GM10266 (cell line): ENCODE measurements around the gene DGKQ.

ENCODE experiments used
- DNase-seq: peaks from one replicate; pipeline ENCODE4 v3.0.0; 2012; ENCODE audit errors: extremely low spot score
- TF ChIP-seq, protein P1 (sequence below): IDR thresholded peaks from 2 replicates; pipeline ENCODE4 v1.5.1; 2012; ENCODE audit warnings: mild to moderate bottlenecking, low read depth; ENCODE audit not compliant: control insufficient read depth, insufficient read depth; ENCODE audit errors: missing control alignments

The DGKQ gene

GRCh38 chr4:991451-992296 lies 18.3 kb upstream of the DGKQ start:
- TF ChIP-seq, protein P1, sequence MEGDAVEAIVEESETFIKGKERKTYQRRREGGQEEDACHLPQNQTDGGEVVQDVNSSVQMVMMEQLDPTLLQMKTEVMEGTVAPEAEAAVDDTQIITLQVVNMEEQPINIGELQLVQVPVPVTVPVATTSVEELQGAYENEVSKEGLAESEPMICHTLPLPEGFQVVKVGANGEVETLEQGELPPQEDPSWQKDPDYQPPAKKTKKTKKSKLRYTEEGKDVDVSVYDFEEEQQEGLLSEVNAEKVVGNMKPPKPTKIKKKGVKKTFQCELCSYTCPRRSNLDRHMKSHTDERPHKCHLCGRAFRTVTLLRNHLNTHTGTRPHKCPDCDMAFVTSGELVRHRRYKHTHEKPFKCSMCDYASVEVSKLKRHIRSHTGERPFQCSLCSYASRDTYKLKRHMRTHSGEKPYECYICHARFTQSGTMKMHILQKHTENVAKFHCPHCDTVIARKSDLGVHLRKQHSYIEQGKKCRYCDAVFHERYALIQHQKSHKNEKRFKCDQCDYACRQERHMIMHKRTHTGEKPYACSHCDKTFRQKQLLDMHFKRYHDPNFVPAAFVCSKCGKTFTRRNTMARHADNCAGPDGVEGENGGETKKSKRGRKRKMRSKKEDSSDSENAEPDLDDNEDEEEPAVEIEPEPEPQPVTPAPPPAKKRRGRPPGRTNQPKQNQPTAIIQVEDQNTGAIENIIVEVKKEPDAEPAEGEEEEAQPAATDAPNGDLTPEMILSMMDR, result no peak

GRCh38 chr4:990746-991367 lies 17.5 kb upstream of the DGKQ start:
- DNase-seq, result no peak
- TF ChIP-seq, protein P1, result no peak

More at GRCh38 chr4:991451-992296, 18.3 kb upstream of the DGKQ start:
- no peak for DNase-seq

- TF ChIP-seq, protein P1, result no peak
- no peak for DNase-seq
These were observed 16.5 kb upstream of the DGKQ start for GRCh38 chr4:989722-990471.

GRCh38 chr4:988726-989721 lies 15.7 kb upstream of the DGKQ start:
- no peak for DNase-seq
- TF ChIP-seq, protein P1, result no peak

DNA sequence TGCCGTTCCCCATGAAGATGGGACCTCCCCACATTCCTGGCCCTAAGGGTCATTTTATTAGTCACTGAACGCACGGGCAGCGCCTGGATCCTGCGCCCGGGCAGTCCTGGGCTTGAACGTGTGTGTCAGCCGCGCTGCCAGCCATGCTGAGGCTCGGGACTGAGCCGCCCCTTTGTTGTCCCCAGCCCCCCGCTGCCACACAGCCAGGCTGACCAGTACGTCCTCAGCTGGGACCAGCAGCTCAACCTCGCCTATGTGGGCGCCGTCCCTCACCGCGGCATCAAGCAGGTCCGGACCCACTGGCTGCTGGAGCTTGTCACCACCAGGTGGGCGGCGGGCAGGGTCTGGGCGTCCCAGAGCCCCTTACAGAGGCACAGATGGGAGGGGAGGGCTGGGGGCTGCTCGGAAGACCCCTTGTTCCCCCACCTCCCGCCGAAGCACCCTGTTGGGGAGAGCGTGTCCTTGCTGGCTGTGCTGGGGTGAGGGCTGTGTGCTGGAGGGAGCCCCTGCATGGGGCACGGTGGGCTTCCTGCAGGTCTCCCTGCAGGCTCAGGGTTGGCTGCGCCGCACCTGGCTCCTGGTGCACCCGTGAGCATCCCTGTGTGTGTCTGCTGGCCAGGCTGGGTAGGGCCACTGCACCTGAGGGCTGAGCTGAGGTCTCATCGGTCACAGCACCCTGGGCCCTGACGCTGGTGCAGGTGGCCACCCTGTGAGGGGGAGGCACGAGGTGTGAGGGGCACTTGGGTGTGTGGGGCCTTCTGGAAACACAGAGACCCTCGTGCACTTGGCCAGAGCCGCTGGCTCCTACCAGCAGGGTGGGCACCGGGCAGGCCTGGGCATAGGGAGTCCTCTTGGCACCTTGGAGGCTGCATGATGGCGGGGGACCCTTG lies 14.5 kb upstream of the DGKQ start:
- DNase-seq, result no peak
- TF ChIP-seq, protein P1, result no peak
